A673 (cell line): ENCODE measurements around the gene CLEC1A. TPM values are rescaled to one million over a fixed set of nuclear protein-coding genes. Genes with fewer than 3 reads are reported as not detected.

ENCODE experiments used
- BruUV-seq: library from RNA; stranded (reverse); fragments of 400-500 nt; replicated peaks from 2 replicates; lab custom pipeline; 2021; lab: Mats Ljungman, UMichigan
- CTCF ChIA-PET: fragments of 300-600 bp; sonication (Branson Sonifier 250); formaldehyde crosslinking; loops from one replicate; lab custom pipeline; 2022; ENCODE audit warnings: antibody characterized with exemption; lab: Charles Lee
- POLR2A ChIA-PET: fragments of 300-600 bp; sonication (Branson Sonifier 250); formaldehyde crosslinking; loops from one replicate; lab custom pipeline; 2022; ENCODE audit warnings: antibody characterized with exemption; ENCODE audit not compliant: low non-redundant PET; lab: Charles Lee
- DNase-seq: peaks from one replicate; pipeline ENCODE4 v3.0.0-alpha.2; 2015; ENCODE audit warnings: low spot score
- H3K27ac ChIP-seq: fragments of 200-600 bp; sonication (generic); 2 replicates; pipeline ENCODE4 v1.5.1; 2016; ENCODE audit warnings: mixed run types, low read depth, mild to moderate bottlenecking, mixed read lengths, antibody characterized with exemption, low read length; ENCODE audit not compliant: poor library complexity, severe bottlenecking
- H3K27me3 ChIP-seq: fragments of 200-600 bp; sonication (generic); replicated peaks from 2 replicates; pipeline ENCODE4 v1.6.1; 2017; ENCODE audit warnings: mixed run types, low read depth, mild to moderate bottlenecking, mixed read lengths, antibody characterized with exemption, low read length; ENCODE audit not compliant: insufficient read depth, poor library complexity
- H3K36me3 ChIP-seq: fragments of 200-600 bp; sonication (generic); 2 replicates; pipeline ENCODE4 v1.6.1; 2016; ENCODE audit warnings: mixed run types, mild to moderate bottlenecking, mixed read lengths, antibody characterized with exemption, low read length; ENCODE audit not compliant: insufficient read depth, poor library complexity, severe bottlenecking
- H3K4me1 ChIP-seq: fragments of 200-600 bp; sonication (generic); 2 replicates; pipeline ENCODE4 v1.6.1; 2017; ENCODE audit warnings: mixed run types, mild to moderate bottlenecking, mixed read lengths, antibody characterized with exemption, low read length; ENCODE audit not compliant: insufficient read depth, poor library complexity, severe bottlenecking
- H3K4me3 ChIP-seq: fragments of 200-600 bp; sonication (generic); 2 replicates; pipeline ENCODE4 v1.5.1; 2016; ENCODE audit warnings: low read depth, mixed run types, mild to moderate bottlenecking, mixed read lengths, low read length; ENCODE audit not compliant: poor library complexity, severe bottlenecking
- H3K9me3 ChIP-seq: fragments of 200-600 bp; sonication (generic); 2 replicates; pipeline ENCODE4 v1.6.1; 2016; ENCODE audit warnings: mixed run types, low read depth, mild to moderate bottlenecking, mixed read lengths, antibody characterized with exemption, low read length; ENCODE audit not compliant: poor library complexity, severe bottlenecking
- CTCF ChIP-seq: fragments of 300-800, 200-600 bp; sonication (generic); conservative IDR thresholded peaks from 2 replicates; pipeline ENCODE4 v1.5.1; 2017; ENCODE audit warnings: low read depth, mild to moderate bottlenecking, antibody characterized with exemption, low read length, moderate library complexity, mixed read lengths
- EZH2 ChIP-seq: fragments of 200-600 bp; sonication (generic); IDR thresholded peaks from 2 replicates; pipeline ENCODE4 v1.6.1; 2017; ENCODE audit warnings: borderline replicate concordance, low read depth, mild to moderate bottlenecking, mixed read lengths, antibody characterized with exemption, low read length; ENCODE audit not compliant: poor library complexity, severe bottlenecking
- intact Hi-C: fragments of 100-400 bp; cut with micrococcal nuclease; formaldehyde crosslinking; loops from one replicate; pipeline ENCODE4 v1.10.0; 2022; ENCODE audit not compliant: unreplicated experiment
- total RNA-seq: library from RNA; stranded (reverse); gene quantifications from 2 replicates; pipeline ENCODE4 v1.2.3, GENCODE V29; 2021

The CLEC1A gene
- total RNA-seq, 1 experiment from 2014 or later: not detected

GRCh38 chr12:10111451-10111850 lies 12.7 kb upstream of the CLEC1A start:
- Histone ChIP-seq H3K4me1 (no peaks in the 10 kb centered on the region), H3K27ac (no peak overlapping the region), H3K9me3 (no peaks in the 10 kb centered on the region), H3K27me3 (no peaks in the 10 kb centered on the region), H3K4me3 (no peak overlapping the region), H3K36me3 (no peaks in the 10 kb centered on the region)
- ChIA-PET POLR2A (no interaction called here), CTCF (no interaction called here)
- TF ChIP-seq CTCF: no peak
- TF ChIP-seq EZH2: no peak
- DNase-seq: no peak
- no TSS peak for BruUV-seq
- intact Hi-C loops: no loop called here

GRCh38 chr12:10110256-10110844 lies 11.6 kb upstream of the CLEC1A start:
- TF ChIP-seq CTCF (no peak), EZH2 (no peak)
- BruUV-seq: no TSS peak
- Histone ChIP-seq H3K27ac (no peak overlapping the region), H3K9me3 (no peaks in the 10 kb centered on the region), H3K27me3 (no peaks in the 10 kb centered on the region), H3K4me3 (no peak overlapping the region), H3K36me3 (no peaks in the 10 kb centered on the region), H3K4me1 (no peaks in the 10 kb centered on the region)
- no peak for DNase-seq
- intact Hi-C loops: no loop called here
- CTCF ChIA-PET: no interaction called here
- POLR2A ChIA-PET: no interaction called here

GRCh38 chr12:10102322-10102721 lies 3.5 kb upstream of the CLEC1A start:
- Histone ChIP-seq H3K9me3 (no peaks in the 10 kb centered on the region), H3K36me3 (no peaks in the 10 kb centered on the region), H3K27me3 (no peaks in the 10 kb centered on the region), H3K27ac (no peak overlapping the region), H3K4me1 (no peaks in the 10 kb centered on the region), H3K4me3 (no peak overlapping the region)
- TF ChIP-seq EZH2 (no peak), CTCF (no peak)
- POLR2A ChIA-PET: no interaction called here
- intact Hi-C loops: no loop called here
- no TSS peak for BruUV-seq
- CTCF ChIA-PET: no interaction called here
- DNase-seq: no peak
